Measurements from ENCODE around the gene GRK5.
A peak's percentile ranks its signal among the peaks of the same experiment; 100 is the strongest.

The GRK5 gene

GRCh38 chr10:119310806-119311205, 103.4 kb downstream of the GRK5 start:
- H3K79me2 ChIP-seq (ENCODE audit: low read length): peaks cover 93% of the 10 kb centered on the region
- H3K9ac ChIP-seq (ENCODE audit: low read length): no peak overlapping the region
- no peaks in the 10 kb centered on the region for H3K27me3 ChIP-seq (replicated peaks; ENCODE audit: insufficient read depth, low read length)
- no peaks in the 10 kb centered on the region for H3K9me3 ChIP-seq (replicated peaks; ENCODE audit: insufficient read depth, low read length)
- H2AFZ ChIP-seq (ENCODE audit: low read length): no peak overlapping the region
- H3K4me2 ChIP-seq (ENCODE audit: low read depth, low read length): no peak overlapping the region
- no peak for TF ChIP-seq CTCF (IDR thresholded peaks at IDR 0.05; ENCODE audit: low read length)
- no peak overlapping the region for H3K4me3 ChIP-seq (ENCODE audit: low read length)
- peaks cover 19% of the 10 kb centered on the region for H3F3A ChIP-seq (ENCODE audit: insufficient read depth, low read length)
- H3K27ac ChIP-seq (ENCODE audit: low read length): no peak overlapping the region
- no peaks in the 10 kb centered on the region for H3K9me2 ChIP-seq (replicated peaks; ENCODE audit: insufficient read depth, low read length)
- no peak for DNase-seq
- H4K20me1 ChIP-seq (ENCODE audit: insufficient read depth, low read length): peaks cover 23% of the 10 kb centered on the region
- peaks cover 54% of the 10 kb centered on the region for H3K4me1 ChIP-seq (ENCODE audit: low read length)
- H3K36me3 ChIP-seq (replicated peaks; ENCODE audit: insufficient read depth, low read length): no peaks in the 10 kb centered on the region

GRCh38 chr10:119312241-119312640, 104.9 kb downstream of the GRK5 start:
- H4K20me1 ChIP-seq (ENCODE audit: insufficient read depth, low read length): peaks cover 34% of the 10 kb centered on the region
- H3K27me3 ChIP-seq (replicated peaks; ENCODE audit: insufficient read depth, low read length): no peaks in the 10 kb centered on the region
- no peaks in the 10 kb centered on the region for H3K9me2 ChIP-seq (replicated peaks; ENCODE audit: insufficient read depth, low read length)
- H3K9ac ChIP-seq (ENCODE audit: low read length): no peak overlapping the region
- H3K27ac ChIP-seq (ENCODE audit: low read length): no peak overlapping the region
- H2AFZ ChIP-seq (ENCODE audit: low read length): no peak overlapping the region
- H3K9me3 ChIP-seq (replicated peaks; ENCODE audit: insufficient read depth, low read length): no peaks in the 10 kb centered on the region
- H3F3A ChIP-seq (ENCODE audit: insufficient read depth, low read length): 0 out of 2 replicates have a peak, but pooled peaks cover 8% of the 10 kb centered on the region
- peak overlapping the region; percentile 17; the same call in 1 of the 2 replicates for H3K4me2 ChIP-seq (ENCODE audit: low read depth, low read length)
- no peak overlapping the region for H3K4me3 ChIP-seq (ENCODE audit: low read length)
- no peak for DNase-seq
- H3K36me3 ChIP-seq (replicated peaks; ENCODE audit: insufficient read depth, low read length): no peaks in the 10 kb centered on the region
- H3K79me2 ChIP-seq (ENCODE audit: low read length): peaks cover 100% of the 10 kb centered on the region
- TF ChIP-seq CTCF (IDR thresholded peaks at IDR 0.05; ENCODE audit: low read length) (no peak), EZH2 (optimal IDR thresholded peaks at IDR 0.05; ENCODE audit: low read depth, low read length) (no peak), EZH2phosphoT487 (IDR thresholded peaks at IDR 0.05; ENCODE audit: low read length) (no peak)
- peaks cover 49% of the 10 kb centered on the region for H3K4me1 ChIP-seq (ENCODE audit: low read length)

- Histone ChIP-seq H3K36me3 (replicated peaks; ENCODE audit: insufficient read depth, low read length) (no peaks in the 10 kb centered on the region), H3K9ac (ENCODE audit: low read length) (no peak overlapping the region), H3K9me3 (replicated peaks; ENCODE audit: insufficient read depth, low read length) (no peaks in the 10 kb centered on the region), H3K4me1 (ENCODE audit: low read length) (peaks cover 41% of the 10 kb centered on the region), H3K27me3 (replicated peaks; ENCODE audit: insufficient read depth, low read length) (no peaks in the 10 kb centered on the region), H3K9me2 (replicated peaks; ENCODE audit: insufficient read depth, low read length) (no peaks in the 10 kb centered on the region), H3K27ac (ENCODE audit: low read length) (peak overlapping the region; percentile 33; the same call in 1 of the 2 replicates), H4K20me1 (ENCODE audit: insufficient read depth, low read length) (peaks cover 40% of the 10 kb centered on the region), H2AFZ (ENCODE audit: low read length) (no peak overlapping the region), H3K79me2 (ENCODE audit: low read length) (peaks cover 100% of the 10 kb centered on the region), H3F3A (ENCODE audit: insufficient read depth, low read length) (0 out of 2 replicates have a peak, but pooled peaks cover 8% of the 10 kb centered on the region), H3K4me2 (ENCODE audit: low read depth, low read length) (peak overlapping the region; percentile 17), H3K4me3 (ENCODE audit: low read length) (no peak overlapping the region)
- TF ChIP-seq EZH2phosphoT487 (IDR thresholded peaks at IDR 0.05; ENCODE audit: low read length): no peak
- TF ChIP-seq EZH2 (optimal IDR thresholded peaks at IDR 0.05; ENCODE audit: low read depth, low read length): no peak
- no peak for TF ChIP-seq CTCF (IDR thresholded peaks at IDR 0.05; ENCODE audit: low read length)
- DNase-seq: no peak
These were observed 105.7 kb downstream of the GRK5 start for GRCh38 chr10:119313024-119313423.

Measured in MM.1S (cell line).